ENCODE results near the gene PHIP.
"Not testable (repeated sequence)": the region's sequence is repeated elsewhere in the genome, so short reads cannot be mapped to it uniquely, and the experiment has no call there.

Gene PHIP

DNA sequence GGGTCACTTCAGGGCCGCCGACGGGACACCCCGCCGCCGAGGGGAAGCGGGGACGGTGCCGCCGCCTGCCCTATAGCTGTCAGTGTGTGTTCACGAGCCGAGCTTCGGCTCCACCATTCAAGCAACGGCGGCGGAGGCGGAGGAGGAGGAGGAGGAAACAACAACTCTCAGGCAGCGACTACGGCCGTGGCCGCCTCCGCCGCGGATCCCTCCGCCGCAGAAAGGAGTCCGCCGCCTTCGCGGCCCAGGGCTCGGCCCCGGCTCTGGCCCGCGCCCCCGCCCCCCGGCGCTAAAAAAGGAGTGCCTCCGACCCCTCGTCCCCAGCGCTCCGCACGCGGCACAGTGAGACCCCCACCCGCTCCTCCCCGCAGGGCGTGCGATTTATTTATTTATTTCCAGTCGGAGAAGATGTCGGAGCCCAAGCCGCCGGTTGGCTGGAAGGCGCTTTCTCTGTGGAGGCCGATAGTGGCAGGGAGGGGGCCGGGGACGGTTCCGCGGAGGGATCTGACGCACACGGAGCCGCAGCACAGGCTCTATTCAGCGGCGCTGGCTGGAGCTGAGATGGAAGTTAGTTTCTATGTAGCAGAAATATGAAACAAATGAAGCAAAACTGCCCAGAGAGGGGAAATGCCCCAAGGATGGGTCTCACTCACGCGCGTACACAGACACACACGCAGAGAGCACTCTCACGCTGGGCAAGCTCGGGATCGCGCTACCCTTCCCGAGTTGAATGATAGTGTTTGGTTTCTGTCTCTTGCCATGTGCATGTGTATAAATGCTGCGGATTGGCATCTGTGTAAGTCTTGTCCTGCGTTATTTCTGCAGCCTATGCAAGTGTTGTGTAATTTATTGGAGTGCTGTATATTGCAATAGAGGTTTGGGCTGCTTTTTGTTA is at the start of gene PHIP:
Gene PHIP (minus strand): TSS at position 180 of the 895 bp plus-strand sequence. CDS start 186 bp downstream, outside the sequence.
- Histone ChIP-seq H3K36me3 (ENCODE audit: control insufficient read depth in 5 of 5, insufficient read depth in 5 of 5, low read length in 5 of 5) (no peaks in the 10 kb centered on the region), H3K4me1 (ENCODE audit: control insufficient read depth in 5 of 5, insufficient read depth in 5 of 5, low read length in 5 of 5) (peaks cover 0 to 36% (median 27%) of the 10 kb centered on the region in 5 donors), H3K4me3 (ENCODE audit: low read depth in 1 of 5, low read length in 5 of 5) (peak within 1 kb of the TSS; percentile 90 to 100 (median 98)), H3K9me3 (ENCODE audit: control insufficient read depth in 5 of 5, low read length in 5 of 5) (no peaks in the 10 kb centered on the region), H3K27ac (ENCODE audit: low read depth, low read length) (peak within 1 kb of the TSS; percentile 91), H3K9ac (ENCODE audit: low read length in 5 of 5) (peak within 1 kb of the TSS; percentile 85 to 91 (median 89)), H3K27me3 (ENCODE audit: control insufficient read depth in 5 of 5, insufficient read depth in 4 of 5, low read length in 5 of 5) (no peaks in the 10 kb centered on the region)

DNA sequence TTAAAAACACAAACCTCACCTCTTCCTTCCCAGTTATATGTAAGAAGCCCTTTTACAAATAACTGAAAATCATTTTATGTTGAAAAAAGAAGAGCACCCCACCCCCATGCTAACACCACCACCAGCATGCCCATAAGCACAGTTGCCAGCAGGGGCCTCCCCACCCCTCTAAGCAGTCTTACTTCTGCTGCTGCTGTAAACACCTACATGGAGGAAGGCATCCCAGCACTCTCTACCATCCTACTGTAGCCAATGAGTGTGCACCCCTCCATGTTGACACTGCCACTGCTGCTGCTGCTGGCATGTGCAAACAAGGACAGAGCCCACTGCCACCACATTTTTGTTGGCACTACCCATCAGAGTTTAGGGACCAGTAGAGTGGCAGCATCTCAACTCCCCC is 49.6 kb upstream of the PHIP start:
- Histone ChIP-seq H3K9me3 (ENCODE audit: control insufficient read depth in 5 of 5, low read length in 5 of 5) (peaks cover 0 to 6% (median 0%) of the 10 kb centered on the region in 5 donors), H3K4me3 (ENCODE audit: low read depth in 1 of 5, low read length in 5 of 5) (no peak overlapping the region), H3K27ac (ENCODE audit: low read depth, low read length) (no peak overlapping the region), H3K9ac (ENCODE audit: low read length in 5 of 5) (no peak overlapping the region), H3K4me1 (ENCODE audit: control insufficient read depth in 5 of 5, insufficient read depth in 5 of 5, low read length in 5 of 5) (no peaks in the 10 kb centered on the region), H3K36me3 (ENCODE audit: control insufficient read depth in 5 of 5, insufficient read depth in 5 of 5, low read length in 5 of 5) (no peaks in the 10 kb centered on the region), H3K27me3 (ENCODE audit: control insufficient read depth in 5 of 5, insufficient read depth in 4 of 5, low read length in 5 of 5) (no peaks in the 10 kb centered on the region)

DNA sequence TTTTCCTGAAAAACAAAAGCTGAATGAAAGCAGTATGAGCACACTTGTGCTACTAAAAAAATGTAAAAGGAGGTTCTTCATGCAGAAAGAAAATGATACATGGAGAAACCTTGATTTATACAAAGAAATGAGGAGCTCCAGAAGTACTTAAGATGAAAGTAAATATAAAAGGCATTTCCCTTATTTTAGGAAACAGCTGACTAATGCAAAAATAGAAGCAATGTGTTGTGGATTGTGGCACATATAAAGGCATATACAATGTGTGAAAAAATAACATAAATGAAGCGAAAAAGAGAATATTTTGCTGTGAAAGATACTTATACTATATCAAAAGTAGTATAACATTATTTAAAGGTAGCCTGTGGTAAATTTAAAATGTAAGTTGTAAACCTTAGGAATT is 41.2 kb upstream of the PHIP start:
- Histone ChIP-seq H3K27me3 (ENCODE audit: control insufficient read depth in 5 of 5, insufficient read depth in 4 of 5, low read length in 5 of 5) (no peaks in the 10 kb centered on the region), H3K9ac (ENCODE audit: low read length in 5 of 5) (no peak overlapping the region), H3K27ac (ENCODE audit: low read depth, low read length) (no peak overlapping the region), H3K9me3 (ENCODE audit: control insufficient read depth in 5 of 5, low read length in 5 of 5) (peaks cover 0 to 2% (median 0%) of the 10 kb centered on the region in 5 donors), H3K4me1 (ENCODE audit: control insufficient read depth in 5 of 5, insufficient read depth in 5 of 5, low read length in 5 of 5) (no peaks in the 10 kb centered on the region), H3K36me3 (ENCODE audit: control insufficient read depth in 5 of 5, insufficient read depth in 5 of 5, low read length in 5 of 5) (no peaks in the 10 kb centered on the region), H3K4me3 (ENCODE audit: low read depth in 1 of 5, low read length in 5 of 5) (no peak overlapping the region)

DNA sequence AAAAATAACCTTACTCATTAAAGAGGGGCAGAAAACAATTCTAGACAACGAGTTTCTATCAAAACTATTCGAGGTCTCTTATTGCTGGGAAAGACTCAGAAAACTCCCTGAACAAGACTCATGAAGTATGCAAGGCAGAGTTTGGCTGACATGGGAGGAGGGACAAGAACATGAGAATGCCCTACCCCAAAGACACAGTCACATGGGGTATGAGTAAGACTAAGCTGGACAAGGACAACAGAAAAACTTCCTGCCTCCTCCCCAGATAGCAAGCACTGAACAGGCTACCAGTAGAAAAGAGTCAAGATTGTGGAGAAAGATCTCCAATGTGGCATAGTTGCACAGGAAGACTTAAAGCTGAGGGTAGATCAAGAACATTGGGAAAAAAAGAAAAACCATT is 39.7 kb upstream of the PHIP start:
- no peaks in the 10 kb centered on the region for H3K4me1 ChIP-seq (ENCODE audit: control insufficient read depth in 5 of 5, insufficient read depth in 5 of 5, low read length in 5 of 5)
- H3K36me3 ChIP-seq (ENCODE audit: control insufficient read depth in 5 of 5, insufficient read depth in 5 of 5, low read length in 5 of 5): no peaks in the 10 kb centered on the region
- no peaks in the 10 kb centered on the region for H3K27me3 ChIP-seq (ENCODE audit: control insufficient read depth in 5 of 5, insufficient read depth in 4 of 5, low read length in 5 of 5)
- H3K9ac ChIP-seq (ENCODE audit: low read length in 5 of 5): no peak overlapping the region
- H3K9me3 ChIP-seq (ENCODE audit: control insufficient read depth in 5 of 5, low read length in 5 of 5): no peaks in the 10 kb centered on the region
- H3K27ac ChIP-seq (ENCODE audit: low read depth, low read length): no peak overlapping the region
- H3K4me3 ChIP-seq (ENCODE audit: low read depth in 1 of 5, low read length in 5 of 5): no peak overlapping the region

DNA sequence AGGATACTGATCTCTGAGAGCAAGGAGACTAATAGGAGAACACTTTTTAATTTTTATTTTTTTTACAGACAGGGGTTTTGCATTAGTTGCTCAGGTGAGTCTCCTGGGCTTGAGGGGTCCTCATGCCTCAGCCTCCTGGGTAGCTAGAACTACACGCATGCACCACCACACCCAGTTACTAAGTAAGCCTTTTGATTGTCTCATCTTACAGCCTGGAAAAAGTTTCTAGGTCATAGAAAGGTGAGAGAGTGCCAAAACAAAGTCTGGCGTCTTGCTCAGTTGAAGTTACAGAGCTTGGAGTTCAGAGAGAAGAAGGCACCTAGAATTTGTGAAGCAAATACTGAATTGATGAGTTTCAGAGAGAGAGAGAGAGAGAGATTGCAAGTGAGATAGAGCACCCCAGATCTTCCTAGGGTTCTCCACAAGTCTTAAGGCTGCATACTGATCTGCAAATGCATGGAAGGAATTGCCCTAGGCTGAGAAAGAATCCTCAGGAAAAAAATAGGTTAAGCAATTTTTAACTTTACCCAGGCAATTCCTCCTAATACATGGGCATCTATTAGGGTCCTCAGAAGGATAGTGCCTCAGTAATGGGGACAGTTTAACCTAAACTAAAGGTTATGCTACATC is 37.6 kb upstream of the PHIP start:
- Histone ChIP-seq H3K4me1 (ENCODE audit: control insufficient read depth in 5 of 5, insufficient read depth in 5 of 5, low read length in 5 of 5) (no peaks in the 10 kb centered on the region), H3K36me3 (ENCODE audit: control insufficient read depth in 5 of 5, insufficient read depth in 5 of 5, low read length in 5 of 5) (no peaks in the 10 kb centered on the region), H3K9ac (ENCODE audit: low read length in 5 of 5) (no peak overlapping the region), H3K27me3 (ENCODE audit: control insufficient read depth in 5 of 5, insufficient read depth in 4 of 5, low read length in 5 of 5) (no peaks in the 10 kb centered on the region), H3K27ac (ENCODE audit: low read depth, low read length) (no peak overlapping the region), H3K4me3 (ENCODE audit: low read depth in 1 of 5, low read length in 5 of 5) (no peak overlapping the region), H3K9me3 (ENCODE audit: control insufficient read depth in 5 of 5, low read length in 5 of 5) (no peaks in the 10 kb centered on the region)

DNA sequence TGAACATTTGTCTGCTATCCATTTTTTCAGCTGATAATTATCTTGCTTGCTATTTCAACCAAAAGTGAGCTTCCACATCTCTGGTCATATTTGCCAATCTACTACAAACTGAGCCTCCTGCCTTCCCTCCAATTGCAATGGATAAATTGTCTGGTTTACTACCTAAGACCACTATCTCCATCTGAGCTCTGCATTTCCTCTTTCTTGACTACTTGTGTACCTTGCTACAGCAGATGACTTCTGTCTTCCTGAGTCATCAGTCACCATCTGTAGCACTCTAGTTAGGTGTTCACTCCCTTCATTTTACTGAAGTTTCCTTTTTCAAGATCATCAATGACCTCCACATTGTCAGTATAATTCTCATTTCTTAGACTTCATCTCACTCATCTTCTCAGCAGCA is 33.5 kb upstream of the PHIP start:
- H3K27ac ChIP-seq (ENCODE audit: low read depth, low read length): no peak overlapping the region
- H3K4me3 ChIP-seq (ENCODE audit: low read depth in 1 of 5, low read length in 5 of 5): no peak overlapping the region
- H3K9me3 ChIP-seq (ENCODE audit: control insufficient read depth in 5 of 5, low read length in 5 of 5): no peaks in the 10 kb centered on the region

DNA sequence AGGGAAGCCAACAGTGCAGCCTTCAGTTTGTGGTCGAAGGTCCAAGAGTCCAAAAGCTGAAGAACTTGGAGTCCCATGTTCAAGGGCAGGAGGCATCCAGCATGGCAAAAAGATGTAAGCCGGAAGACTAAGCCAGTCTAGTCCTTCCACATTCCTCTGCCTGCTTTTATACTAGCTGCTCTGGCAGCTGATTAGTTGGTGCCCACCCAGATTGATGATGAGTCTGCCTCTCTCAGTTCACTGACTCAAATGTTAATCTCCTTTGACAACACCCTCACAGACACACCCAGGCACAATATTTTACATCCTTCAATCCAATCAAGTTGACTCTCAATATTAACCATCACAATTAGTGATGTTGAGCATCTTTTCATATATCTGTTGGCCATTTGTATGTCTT is 23.1 kb upstream of the PHIP start:
- no peaks in the 10 kb centered on the region for H3K36me3 ChIP-seq (ENCODE audit: control insufficient read depth in 5 of 5, insufficient read depth in 5 of 5, low read length in 5 of 5)
- peaks cover 0 to 3% (median 0%) of the 10 kb centered on the region in 5 donors for H3K9me3 ChIP-seq (ENCODE audit: control insufficient read depth in 5 of 5, low read length in 5 of 5)
- H3K4me1 ChIP-seq (ENCODE audit: control insufficient read depth in 5 of 5, insufficient read depth in 5 of 5, low read length in 5 of 5): no peaks in the 10 kb centered on the region
- no peak overlapping the region for H3K27ac ChIP-seq (ENCODE audit: low read depth, low read length)
- no peak overlapping the region for H3K9ac ChIP-seq (ENCODE audit: low read length in 5 of 5)
- no peaks in the 10 kb centered on the region for H3K27me3 ChIP-seq (ENCODE audit: control insufficient read depth in 5 of 5, insufficient read depth in 4 of 5, low read length in 5 of 5)
- no peak overlapping the region for H3K4me3 ChIP-seq (ENCODE audit: low read depth in 1 of 5, low read length in 5 of 5)

More for the DNA sequence above, 33.5 kb upstream of the PHIP start:
- no peaks in the 10 kb centered on the region for H3K4me1 ChIP-seq (ENCODE audit: control insufficient read depth in 5 of 5, insufficient read depth in 5 of 5, low read length in 5 of 5)
- no peaks in the 10 kb centered on the region for H3K27me3 ChIP-seq (ENCODE audit: control insufficient read depth in 5 of 5, insufficient read depth in 4 of 5, low read length in 5 of 5)
- no peak overlapping the region for H3K9ac ChIP-seq (ENCODE audit: low read length in 5 of 5)
- no peaks in the 10 kb centered on the region for H3K36me3 ChIP-seq (ENCODE audit: control insufficient read depth in 5 of 5, insufficient read depth in 5 of 5, low read length in 5 of 5)

DNA sequence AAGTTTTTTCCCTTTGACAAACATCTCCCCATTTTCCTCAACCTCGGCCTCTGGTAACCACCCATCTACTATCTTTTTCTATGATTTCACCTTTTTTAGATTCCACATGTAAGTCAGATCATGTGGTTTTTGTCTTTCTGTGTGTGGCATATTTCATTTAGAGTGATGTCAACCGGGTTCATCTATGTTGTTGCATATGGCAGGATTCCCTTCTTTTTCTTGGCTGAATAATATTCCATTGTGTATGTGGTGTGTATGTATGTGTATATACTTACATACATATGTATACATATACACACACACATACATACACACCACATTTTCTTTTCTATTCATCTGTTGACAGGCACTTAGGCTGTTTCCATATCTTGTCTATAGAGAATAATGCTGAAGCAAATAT is 22.2 kb upstream of the PHIP start:
- Histone ChIP-seq H3K27me3 (ENCODE audit: control insufficient read depth in 5 of 5, insufficient read depth in 4 of 5, low read length in 5 of 5) (no peaks in the 10 kb centered on the region), H3K4me1 (ENCODE audit: control insufficient read depth in 5 of 5, insufficient read depth in 5 of 5, low read length in 5 of 5) (no peaks in the 10 kb centered on the region), H3K27ac (ENCODE audit: low read depth, low read length) (no peak overlapping the region), H3K9ac (ENCODE audit: low read length in 5 of 5) (no peak overlapping the region), H3K36me3 (ENCODE audit: control insufficient read depth in 5 of 5, insufficient read depth in 5 of 5, low read length in 5 of 5) (no peaks in the 10 kb centered on the region), H3K9me3 (ENCODE audit: control insufficient read depth in 5 of 5, low read length in 5 of 5) (peaks cover 0 to 3% (median 0%) of the 10 kb centered on the region in 5 donors), H3K4me3 (ENCODE audit: low read depth in 1 of 5, low read length in 5 of 5) (no peak overlapping the region)

DNA sequence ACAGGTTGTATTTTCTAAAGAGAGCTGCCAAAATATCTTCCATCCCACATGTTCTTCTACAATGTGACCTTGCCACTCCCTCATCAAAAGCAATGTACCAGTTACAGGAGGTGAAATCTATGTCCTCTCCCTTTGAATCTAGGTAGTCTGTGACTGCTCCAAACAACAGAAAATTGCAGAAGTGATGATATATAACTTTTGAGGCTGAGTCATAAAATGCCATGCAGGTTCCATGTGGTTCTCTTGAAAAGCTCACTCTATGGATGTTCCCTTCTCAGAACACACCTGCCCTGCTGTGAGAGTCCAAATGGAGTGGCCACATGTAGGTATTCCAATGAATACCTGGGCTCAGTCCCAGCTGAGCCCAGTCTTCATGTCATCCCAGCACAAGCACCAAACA is 16.9 kb upstream of the PHIP start:
- Histone ChIP-seq H3K9me3 (ENCODE audit: control insufficient read depth in 5 of 5, low read length in 5 of 5) (no peaks in the 10 kb centered on the region), H3K27me3 (ENCODE audit: control insufficient read depth in 5 of 5, insufficient read depth in 4 of 5, low read length in 5 of 5) (no peaks in the 10 kb centered on the region), H3K27ac (ENCODE audit: low read depth, low read length) (no peak overlapping the region), H3K9ac (ENCODE audit: low read length in 5 of 5) (no peak overlapping the region), H3K4me3 (ENCODE audit: low read depth in 1 of 5, low read length in 5 of 5) (no peak overlapping the region), H3K36me3 (ENCODE audit: control insufficient read depth in 5 of 5, insufficient read depth in 5 of 5, low read length in 5 of 5) (no peaks in the 10 kb centered on the region), H3K4me1 (ENCODE audit: control insufficient read depth in 5 of 5, insufficient read depth in 5 of 5, low read length in 5 of 5) (no peaks in the 10 kb centered on the region)

DNA sequence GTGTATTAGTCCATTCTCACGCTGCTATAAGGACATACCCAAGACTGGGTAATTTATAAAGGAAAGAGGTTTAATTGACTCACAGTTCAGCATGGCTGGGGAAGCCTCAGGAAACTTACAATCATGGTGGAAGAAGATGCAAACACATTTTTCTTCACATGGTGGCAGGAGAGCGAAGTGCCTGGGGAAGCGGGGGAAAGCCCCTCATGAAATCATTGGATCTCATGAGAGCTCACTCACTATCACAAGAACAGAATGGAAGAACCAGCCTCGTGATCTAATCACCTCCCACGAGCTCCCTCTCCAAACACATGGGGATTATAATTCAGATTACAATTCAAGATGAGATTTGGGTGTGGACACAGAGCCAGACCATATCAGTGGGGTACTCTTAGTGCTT is 13.7 kb upstream of the PHIP start:
- not testable (repeated sequence) for H3K27me3 ChIP-seq (ENCODE audit: control insufficient read depth in 5 of 5, insufficient read depth in 4 of 5, low read length in 5 of 5); H3K4me1 ChIP-seq (ENCODE audit: control insufficient read depth in 5 of 5, insufficient read depth in 5 of 5, low read length in 5 of 5); H3K27ac ChIP-seq (ENCODE audit: low read depth, low read length); H3K9me3 ChIP-seq (ENCODE audit: control insufficient read depth in 5 of 5, low read length in 5 of 5); H3K4me3 ChIP-seq (ENCODE audit: low read depth in 1 of 5, low read length in 5 of 5); H3K36me3 ChIP-seq (ENCODE audit: control insufficient read depth in 5 of 5, insufficient read depth in 5 of 5, low read length in 5 of 5); H3K9ac ChIP-seq (ENCODE audit: low read length in 5 of 5)
